Prostate gland (tissue), 2 donors: ENCODE measurements around the gene NIP7.

ENCODE experiments used
- POLR2A ChIP-seq: fragments of 450-650 bp; IDR thresholded peaks from one replicate; pipeline ENCODE4 v1.6.1; 2016; ENCODE audit warnings: antibody characterized with exemption, mild to moderate bottlenecking
- TF ChIP-seq, protein P1 (sequence below), 4 experiments: fragments of 200-600 bp in 2 of 4; fragments of 450-650 bp in 2 of 4; sonication (generic) in 2 of 4; IDR thresholded peaks; 1 replicate in 3 of 4; 2 replicates in 1 of 4; pipeline ENCODE4 v1.5.1; 2016 to 2019; ENCODE audit warnings: antibody characterized with exemption in 4 of 4, mild to moderate bottlenecking in 2 of 4, moderate library complexity in 2 of 4

DNA sequence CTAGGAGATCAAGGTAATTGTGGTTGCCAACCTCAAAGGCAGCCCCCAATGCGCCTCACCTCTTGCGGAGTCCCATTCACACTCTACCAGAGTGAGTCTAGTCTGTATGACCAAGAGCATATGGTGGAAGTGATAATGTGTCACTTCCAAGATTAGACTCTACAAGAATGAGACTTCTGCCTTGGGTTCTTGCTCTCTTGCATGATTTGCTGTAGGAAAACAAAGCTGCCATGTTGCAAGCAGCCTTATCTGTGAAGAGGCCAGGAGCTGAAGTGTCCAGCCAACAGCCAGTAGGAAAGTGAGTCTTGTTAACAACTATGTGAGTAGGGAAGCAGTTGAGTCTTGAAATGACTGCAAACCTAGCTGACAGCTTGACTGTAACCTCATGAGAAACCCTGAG is 42.8 kb downstream of the NIP7 start:
- TF ChIP-seq, protein P1, sequence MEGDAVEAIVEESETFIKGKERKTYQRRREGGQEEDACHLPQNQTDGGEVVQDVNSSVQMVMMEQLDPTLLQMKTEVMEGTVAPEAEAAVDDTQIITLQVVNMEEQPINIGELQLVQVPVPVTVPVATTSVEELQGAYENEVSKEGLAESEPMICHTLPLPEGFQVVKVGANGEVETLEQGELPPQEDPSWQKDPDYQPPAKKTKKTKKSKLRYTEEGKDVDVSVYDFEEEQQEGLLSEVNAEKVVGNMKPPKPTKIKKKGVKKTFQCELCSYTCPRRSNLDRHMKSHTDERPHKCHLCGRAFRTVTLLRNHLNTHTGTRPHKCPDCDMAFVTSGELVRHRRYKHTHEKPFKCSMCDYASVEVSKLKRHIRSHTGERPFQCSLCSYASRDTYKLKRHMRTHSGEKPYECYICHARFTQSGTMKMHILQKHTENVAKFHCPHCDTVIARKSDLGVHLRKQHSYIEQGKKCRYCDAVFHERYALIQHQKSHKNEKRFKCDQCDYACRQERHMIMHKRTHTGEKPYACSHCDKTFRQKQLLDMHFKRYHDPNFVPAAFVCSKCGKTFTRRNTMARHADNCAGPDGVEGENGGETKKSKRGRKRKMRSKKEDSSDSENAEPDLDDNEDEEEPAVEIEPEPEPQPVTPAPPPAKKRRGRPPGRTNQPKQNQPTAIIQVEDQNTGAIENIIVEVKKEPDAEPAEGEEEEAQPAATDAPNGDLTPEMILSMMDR (IDR thresholded peaks at IDR 0.05): no peak
- TF ChIP-seq POLR2A: no peak
